K562 (cell line): ENCODE data around the gene ZCWPW1. TPM values are rescaled to one million over a fixed set of nuclear protein-coding genes. Genes with fewer than 3 reads are reported as not detected.

Experiments
- ATAC-seq: fragments of 200-7000 bp; cut with Tn5 transposase; 3 replicates; pipeline ENCODE4 v1.9.1; 2020; ENCODE audit warnings: moderate library complexity
- BruUV-seq: library from RNA; stranded (reverse); fragments of 400-500 nt; replicated peaks from 2 replicates; lab custom pipeline; 2021; lab: Mats Ljungman, UMichigan
- CTCF ChIA-PET: fragments of 300-600 bp; formaldehyde crosslinking; extraction: SDS; loops from one replicate; lab custom pipeline; 2021; ENCODE audit warnings: low intra/inter-chr PET ratio; lab: Yijun Ruan, JAX
- POLR2A ChIA-PET: fragments of 300-600, 350-650 bp; sonication (Branson Sonifier 250); formaldehyde crosslinking; extraction: SDS; loops from one replicate; lab custom pipeline; 2021; ENCODE audit warnings: antibody characterized with exemption, inconsistent platforms; lab: Yijun Ruan, JAX
- DNase-seq, 4 experiments: peaks; one replicate each; pipeline versions ENCODE4 v3.0.0 to v3.0.0-alpha.2; 2011 to 2018; ENCODE audit warnings: low spot score in 3 of 4, mixed read lengths in 3 of 4; ENCODE audit errors: extremely low read depth in 1 of 4
- FAIRE-seq: peaks from 2 replicates; lab custom pipeline; 2011; peaks lifted over from hg19 to GRCh38; lab: Jason Lieb, UNC
- H2AFZ ChIP-seq: 2 replicates; pipeline ENCODE4 v1.6.0; 2011; ENCODE audit warnings: low read depth, low read length, control low read depth, inconsistent platforms
- H3K27ac ChIP-seq: fragments of 200-600 bp; 3 replicates; pipeline ENCODE4 v1.8.0; 2011; ENCODE audit warnings: low read depth, mild to moderate bottlenecking, control low read depth, inconsistent platforms, low read length, moderate library complexity, mixed read lengths; ENCODE audit errors: extremely low read depth
- H3K27me3 ChIP-seq, 2 experiments: fragments of 300-600 bp in 1 of 2; 2 replicates in 1 of 2; 3 replicates in 1 of 2; pipeline versions ENCODE4 v1.6.0 to v1.8.0; 2011; ENCODE audit warnings: inconsistent platforms in 2 of 2, low read length in 2 of 2, mild to moderate bottlenecking in 1 of 2, mixed read lengths in 1 of 2, moderate library complexity in 1 of 2; ENCODE audit not compliant: control insufficient read depth in 2 of 2, insufficient read depth in 2 of 2
- H3K36me3 ChIP-seq: fragments of 300-600 bp; 3 replicates; pipeline ENCODE4 v1.8.0; 2011; ENCODE audit warnings: mild to moderate bottlenecking, low read length, inconsistent platforms; ENCODE audit not compliant: control insufficient read depth, insufficient read depth
- H3K4me1 ChIP-seq, 2 experiments: fragments of 200-600 bp in 1 of 2; replicated peaks in 1 of 2; 2 replicates in 1 of 2; 3 replicates in 1 of 2; pipeline versions ENCODE4 v1.5.1 to v1.8.0; 2011; ENCODE audit warnings: inconsistent platforms in 2 of 2, low read length in 2 of 2, mild to moderate bottlenecking in 1 of 2, mixed read lengths in 1 of 2, moderate library complexity in 1 of 2; ENCODE audit not compliant: control insufficient read depth in 2 of 2, insufficient read depth in 2 of 2
- H3K4me2 ChIP-seq: 2 replicates; pipeline ENCODE4 v1.6.1; 2011; ENCODE audit warnings: low read length, control low read depth, inconsistent platforms, mixed read lengths; ENCODE audit not compliant: insufficient read depth
- H3K4me3 ChIP-seq: fragments of 200-600 bp; sonication (generic), shearing (Covaris generic); 2 replicates; pipeline ENCODE4 v1.5.1; 2016; ENCODE audit warnings: control low read depth, inconsistent platforms
- H3K79me2 ChIP-seq: fragments of 200-600 bp; 3 replicates; pipeline ENCODE4 v1.8.0; 2011; ENCODE audit warnings: low read length, inconsistent platforms; ENCODE audit not compliant: control insufficient read depth, insufficient read depth
- H3K9ac ChIP-seq, 2 experiments: 2 replicates each; pipeline versions ENCODE4 v1.6.0 to v1.6.1; 2011; ENCODE audit warnings: low read depth in 2 of 2, low read length in 2 of 2, control low read depth in 1 of 2, inconsistent platforms in 1 of 2, mild to moderate bottlenecking in 1 of 2, mixed read lengths in 1 of 2; ENCODE audit not compliant: insufficient read depth in 1 of 2
- H3K9me1 ChIP-seq: one replicate; pipeline ENCODE4 v1.6.0; 2011; ENCODE audit warnings: inconsistent platforms, mild to moderate bottlenecking, low read length, moderate library complexity; ENCODE audit not compliant: control insufficient read depth, insufficient read depth
- H3K9me3 ChIP-seq: replicated peaks from 2 replicates; pipeline ENCODE4 v1.5.1; 2011; ENCODE audit warnings: low read depth, low read length, inconsistent platforms; ENCODE audit not compliant: control insufficient read depth, insufficient read depth
- H4K20me1 ChIP-seq: replicated peaks from 2 replicates; pipeline ENCODE4 v1.6.1; 2011; ENCODE audit warnings: low read length, inconsistent platforms, mixed read lengths; ENCODE audit not compliant: control insufficient read depth, insufficient read depth
- CC2D1A ChIP-seq: fragments of 450-650 bp; IDR thresholded peaks from 2 replicates; pipeline ENCODE4 v1.6.1; 2017; ENCODE audit warnings: mild to moderate bottlenecking
- CEBPG ChIP-seq, 3 experiments: fragments of 200-800 bp in 1 of 3; sonication (Bioruptor generic) in 1 of 3; sonication (generic) in 1 of 3; formaldehyde crosslinking in 1 of 3; IDR thresholded peaks in 2 of 3; conservative IDR thresholded peaks in 1 of 3; 2 replicates each; pipeline versions ENCODE4 v1.6.1 to v1.8.0; 2016 to 2022; ENCODE audit warnings: missing compliant biosample characterization in 2 of 3, missing genetic modification characterization in 2 of 3, mild to moderate bottlenecking in 1 of 3, missing genetic modification reagents in 1 of 3
- CSDE1 ChIP-seq, 2 experiments: fragments of 450-650 bp; IDR thresholded peaks; 2 replicates each; pipeline ENCODE4 v1.6.1; 2016; ENCODE audit warnings: mild to moderate bottlenecking in 1 of 2
- DDX20 ChIP-seq: fragments of 450-650 bp; IDR thresholded peaks from 2 replicates; pipeline ENCODE4 v1.6.1; 2016; ENCODE audit warnings: missing genetic modification characterization, low read depth, mild to moderate bottlenecking, missing compliant biosample characterization, moderate library complexity
- FIP1L1 ChIP-seq: fragments of 200-400 bp; formaldehyde crosslinking; IDR thresholded peaks from 2 replicates; pipeline ENCODE4 v1.6.1; 2018; ENCODE audit warnings: mild to moderate bottlenecking, low read depth, low read length; ENCODE audit not compliant: poor library complexity, severe bottlenecking
- FOSL1 ChIP-seq: fragments of 200-800 bp; sonication (Bioruptor generic); conservative IDR thresholded peaks from 2 replicates; pipeline ENCODE4 v1.6.1; 2016; ENCODE audit warnings: missing genetic modification characterization, missing compliant biosample characterization
- ILK ChIP-seq: fragments of 450-650 bp; IDR thresholded peaks from 2 replicates; pipeline ENCODE4 v1.6.1; 2016; ENCODE audit warnings: missing genetic modification characterization, low read depth, mild to moderate bottlenecking, missing compliant biosample characterization, moderate library complexity, borderline replicate concordance
- MAZ ChIP-seq, 2 experiments: fragments of 450-650 bp in 1 of 2; sonication (generic) in 1 of 2; formaldehyde crosslinking; IDR thresholded peaks in 1 of 2; conservative IDR thresholded peaks in 1 of 2; 2 replicates each; pipeline versions ENCODE4 v1.4.0 to v1.5.0; 2020; ENCODE audit warnings: mild to moderate bottlenecking in 1 of 2, missing genetic modification reagents in 1 of 2
- MTA3 ChIP-seq: fragments of 450-650 bp; formaldehyde crosslinking; IDR thresholded peaks from 2 replicates; pipeline ENCODE4 v1.6.1; 2017; ENCODE audit warnings: mild to moderate bottlenecking, borderline replicate concordance
- NELFE ChIP-seq: IDR thresholded peaks from 2 replicates; pipeline ENCODE4 v1.6.1; 2011; ENCODE audit warnings: mild to moderate bottlenecking; ENCODE audit not compliant: insufficient read depth, insufficient read length
- SAP30 ChIP-seq: fragments of 200-600 bp; sonication (generic); IDR thresholded peaks from 2 replicates; pipeline ENCODE4 v1.6.1; 2012; ENCODE audit warnings: borderline replicate concordance, low read depth, mild to moderate bottlenecking, moderate library complexity, low read length, control low read depth, inconsistent platforms; ENCODE audit not compliant: insufficient read depth, poor library complexity, severe bottlenecking
- ZBTB8A ChIP-seq: fragments of 450-650 bp; IDR thresholded peaks from 2 replicates; pipeline ENCODE4 v1.6.1; 2018; ENCODE audit warnings: mild to moderate bottlenecking, moderate library complexity; ENCODE audit not compliant: partially characterized antibody
- ZKSCAN3 ChIP-seq: fragments of 250-450 bp; sonication (Bioruptor Pico); IDR thresholded peaks from 2 replicates; pipeline ENCODE4 v1.4.0; 2020
- ZNF121 ChIP-seq: sonication (generic); formaldehyde crosslinking; conservative IDR thresholded peaks from 2 replicates; pipeline ENCODE4 v1.8.0; 2022; ENCODE audit warnings: missing genetic modification reagents
- ZNF584 ChIP-seq: fragments of 200-800 bp; sonication (Bioruptor generic); IDR thresholded peaks from 2 replicates; pipeline ENCODE4 v1.6.1; 2016; ENCODE audit warnings: low read depth, mild to moderate bottlenecking, missing genetic modification characterization, missing compliant biosample characterization
- WGBS: fragments of 100-300 bp; shearing (Covaris generic); methylation state at CpG from one replicate; pipeline ENCODE4 v1.1.6; 2016; ENCODE audit warnings: low coverage, mixed read lengths; ENCODE audit not compliant: insufficient coverage; ENCODE audit errors: missing lambda C conversion rate; 5-methylcytosine and 5-hydroxymethylcytosine counted together
- in situ Hi-C: fragments of 300-500 bp; cut with MboI; formaldehyde crosslinking; loops from 4 replicates; pipeline ENCODE4 v1.15.0; 2018; ENCODE audit warnings: inconsistent platforms, mixed read lengths
- intact Hi-C: fragments of 100-400 bp; cut with micrococcal nuclease; formaldehyde crosslinking; loops from 2 replicates; pipeline ENCODE4 v1.14.2; 2022
- polyA plus RNA-seq, 8 experiments: library from polyadenylated mRNA; depleted of rRNA in 4 of 8; stranded (reverse) in 5 of 8; unstranded in 3 of 8; fragments of >200 nt; fragmentation: Nextera tagmentation in 2 of 8; fragmentation: Illumina TruSeq in 1 of 8; extraction: Ambion mirVana in 2 of 8; extraction: Trizol in 1 of 8; gene quantifications; 2 replicates each; pipeline versions ENCODE4 v1.2.1 to v1.2.3, GENCODE V29; 2011 to 2014; ENCODE audit warnings: inconsistent platforms in 1 of 8, missing spikeins in 1 of 8
- total RNA-seq, 7 experiments: library from RNA; depleted of rRNA in 6 of 7; stranded (reverse); fragments of >200 nt in 6 of 7; fragmentation: Illumina TruSeq in 2 of 7; extraction: Trizol in 2 of 7; gene quantifications; 2 replicates each; pipeline versions ENCODE4 v1.2.1 to v1.2.3, GENCODE V29; 2011 to 2021; ENCODE audit warnings: low replicate concordance in 1 of 7
- TF ChIP-seq, protein P1 (sequence below), 2 experiments: fragments of 450-650 bp in 1 of 2; sonication (generic) in 1 of 2; formaldehyde crosslinking in 1 of 2; IDR thresholded peaks in 1 of 2; conservative IDR thresholded peaks in 1 of 2; 2 replicates each; pipeline versions ENCODE4 v1.6.1 to v1.8.1; 2016 to 2023; ENCODE audit warnings: mild to moderate bottlenecking in 2 of 2, moderate library complexity in 2 of 2, inconsistent platforms in 1 of 2, missing genetic modification reagents in 1 of 2
- TF ChIP-seq, protein P2 (sequence below): fragments of 250-450 bp; sonication (Bioruptor Pico); IDR thresholded peaks from 2 replicates; pipeline ENCODE4 v1.8.0; 2021; ENCODE audit warnings: moderate library complexity, mild to moderate bottlenecking, inconsistent platforms
- TF ChIP-seq, protein P3 (sequence below): fragments of 450-650 bp; formaldehyde crosslinking; IDR thresholded peaks from 2 replicates; pipeline ENCODE4 v1.4.0; 2020; ENCODE audit warnings: mild to moderate bottlenecking, moderate library complexity

Gene ZCWPW1
- total and polyA plus RNA-seq, 9 of the 15 experiments (the other 6 are each of a cell fraction or from before 2014, with no cell fraction given) = 0.18 to 1.7 (median 1.2) TPM

DNA sequence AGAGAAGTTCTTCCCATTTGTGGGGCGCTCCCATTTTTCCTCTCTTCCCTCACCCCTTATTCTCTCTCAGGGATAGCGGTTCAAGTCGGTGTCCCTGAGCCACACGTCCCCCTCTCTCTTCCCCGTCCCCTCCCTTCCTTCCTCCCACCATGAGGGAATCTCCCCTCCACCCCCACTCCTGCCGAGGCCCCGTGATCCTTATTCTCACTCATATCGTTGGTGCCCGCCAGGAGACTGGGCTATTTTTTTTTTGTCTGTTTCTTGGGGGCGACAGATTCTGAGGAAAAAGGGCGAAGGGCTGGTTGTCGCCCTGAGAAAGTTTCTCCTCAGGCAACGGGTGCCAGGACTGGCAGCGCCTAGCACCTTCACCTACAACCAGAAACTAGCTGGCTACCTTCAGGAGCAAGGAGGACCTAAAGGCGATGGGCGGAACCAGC is 723 bp downstream of the ZCWPW1 start:
- Histone ChIP-seq H3K9ac (0 out of 4 replicates have a peak overlapping the region, but pooled peaks of 1 of the 2 experiments have one; percentile 96), H3K4me1 (peaks cover 25 to 37% of the 10 kb centered on the region in 2 experiments), H3K79me2 (peaks cover 33% of the 10 kb centered on the region), H3K4me2 (peak overlapping the region; percentile 88; the same call in 1 of the 2 replicates), H3K9me3 (peaks cover 4% of the 10 kb centered on the region; the same call in 1 of the 2 replicates), H3K27ac (peak overlapping the region; percentile 98), H4K20me1 (peaks cover 17% of the 10 kb centered on the region), H3K27me3 (no peaks in the 10 kb centered on the region), H3K36me3 (peaks cover 24% of the 10 kb centered on the region), H2AFZ (peak overlapping the region; percentile 98), H3K9me1 (peaks cover 15% of the 10 kb centered on the region), H3K4me3 (no peak overlapping the region)
- WGBS = 88% methylated on average over 12 of the region's 16 CpGs
- no peak for ATAC-seq
- intact Hi-C loops = loop anchor here (2.0 kb wide), 1 partner anchor 17 kb away; no protein-coding TSS in a partner anchor
- CTCF ChIA-PET = no interaction called here
- POLR2A ChIA-PET = interaction anchor here (0.7 to 3.7 kb wide), 14 partner anchors 8 to 923 kb away, joined by 3 to 58 read pairs (median 10); partner anchors contain the start of genes FBXO24 and LRCH4
- BruUV-seq = no TSS peak
- in situ Hi-C loops = no loop called here
- no peak for DNase-seq
- FAIRE-seq = no peak
- TF ChIP-seq, protein P1, sequence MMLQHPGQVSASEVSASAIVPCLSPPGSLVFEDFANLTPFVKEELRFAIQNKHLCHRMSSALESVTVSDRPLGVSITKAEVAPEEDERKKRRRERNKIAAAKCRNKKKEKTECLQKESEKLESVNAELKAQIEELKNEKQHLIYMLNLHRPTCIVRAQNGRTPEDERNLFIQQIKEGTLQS (IDR thresholded peaks at IDR 0.05) = no peak
- TF ChIP-seq, protein P1 (CRISPR knock-in tag; conservative IDR thresholded peaks at IDR 0.05) = no peak
- no peak; a peak in 1 of 4 replicates for TF ChIP-seq MAZ (CRISPR knock-in tag; conservative IDR thresholded peaks at IDR 0.05 in 1 of 2, IDR thresholded peaks at IDR 0.05 in 1 of 2)
- TF ChIP-seq CSDE1 (IDR thresholded peaks at IDR 0.05) = no peak
- TF ChIP-seq, protein P2, sequence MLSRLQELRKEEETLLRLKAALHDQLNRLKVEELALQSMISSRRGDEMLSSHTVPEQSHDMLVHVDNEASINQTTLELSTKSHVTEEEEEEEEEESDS (CRISPR knock-in tag) = no peak
- TF ChIP-seq FIP1L1 = no peak
- no peak for TF ChIP-seq ZBTB8A
- no peak for TF ChIP-seq SAP30
- TF ChIP-seq NELFE = no peak
- no peak for TF ChIP-seq MTA3
- TF ChIP-seq ZNF584 (CRISPR knock-in tag) = 0 out of 2 replicates have a peak, but pooled peaks have one; percentile 56
- TF ChIP-seq ZNF121 = 0 out of 2 replicates have a peak, but pooled peaks have one; percentile 13
- TF ChIP-seq, protein P3, sequence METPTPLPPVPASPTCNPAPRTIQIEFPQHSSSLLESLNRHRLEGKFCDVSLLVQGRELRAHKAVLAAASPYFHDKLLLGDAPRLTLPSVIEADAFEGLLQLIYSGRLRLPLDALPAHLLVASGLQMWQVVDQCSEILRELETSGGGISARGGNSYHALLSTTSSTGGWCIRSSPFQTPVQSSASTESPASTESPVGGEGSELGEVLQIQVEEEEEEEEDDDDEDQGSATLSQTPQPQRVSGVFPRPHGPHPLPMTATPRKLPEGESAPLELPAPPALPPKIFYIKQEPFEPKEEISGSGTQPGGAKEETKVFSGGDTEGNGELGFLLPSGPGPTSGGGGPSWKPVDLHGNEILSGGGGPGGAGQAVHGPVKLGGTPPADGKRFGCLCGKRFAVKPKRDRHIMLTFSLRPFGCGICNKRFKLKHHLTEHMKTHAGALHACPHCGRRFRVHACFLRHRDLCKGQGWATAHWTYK (CRISPR knock-in tag) = peak; percentile 72
- no peak for TF ChIP-seq FOSL1 (tag)
- TF ChIP-seq ZKSCAN3 (CRISPR knock-in tag) = no peak
- no peak for TF ChIP-seq DDX20 (tag)
- TF ChIP-seq CEBPG (CRISPR knock-in tag; IDR thresholded peaks at IDR 0.05) = no peak
- no peak for TF ChIP-seq CEBPG (tag; conservative IDR thresholded peaks at IDR 0.05 in 1 of 2, IDR thresholded peaks at IDR 0.05 in 1 of 2)
- TF ChIP-seq CC2D1A = no peak
- TF ChIP-seq ILK = no peak
